ENCODE results near the gene ACTL7A.

GRCh38 chr9:108816037-108816436 lies 46.0 kb upstream of the ACTL7A start:
- TF ChIP-seq TAF1 (conservative IDR thresholded peaks at IDR 0.05) (no peak), CTCF (IDR thresholded peaks at IDR 0.05; ENCODE audit: low read depth, low read length, missing input control) (no peak), RAD21 (IDR thresholded peaks at IDR 0.05) (no peak), MAX (IDR thresholded peaks at IDR 0.05) (no peak), EGR1 (IDR thresholded peaks at IDR 0.05; ENCODE audit: low read depth in 2 of 2) (no peak), YY1 (IDR thresholded peaks at IDR 0.05) (no peak), ATF3 (IDR thresholded peaks at IDR 0.05) (no peak), SP1 (IDR thresholded peaks at IDR 0.05) (no peak), HNF4G (IDR thresholded peaks at IDR 0.05) (no peak), GABPA (IDR thresholded peaks at IDR 0.05 in 1 of 2, conservative IDR thresholded peaks at IDR 0.05 in 1 of 2) (no peak), ZBTB33 (IDR thresholded peaks at IDR 0.05) (no peak), RXRA (IDR thresholded peaks at IDR 0.05) (no peak), FOXA1 (IDR thresholded peaks at IDR 0.05) (no peak), REST (IDR thresholded peaks at IDR 0.05) (no peak)
